Thyroid gland (tissue), 4 donors: ENCODE measurements around the gene HLA-DQB1. TPM values are rescaled to one million over a fixed set of nuclear protein-coding genes. Genes with fewer than 3 reads are reported as not detected.
"Not testable (repeated sequence)": the region's sequence is repeated elsewhere in the genome, so short reads cannot be mapped to it uniquely, and the experiment has no call there.

Experiments used
- DNase-seq, 2 donors: peaks; one replicate each; pipeline ENCODE4 v3.0.0-alpha.2; 2019
- H3K27ac ChIP-seq, 3 donors: fragments of 200-600 bp; sonication (generic); 1 replicate in 2 of 3; 2 replicates in 1 of 3; pipeline ENCODE4 v1.5.1; 2016 to 2019; ENCODE audit warnings: mild to moderate bottlenecking in 1 of 3, moderate library complexity in 1 of 3
- H3K27me3 ChIP-seq: fragments of 200-600 bp; sonication (generic); one replicate; pipeline ENCODE4 v1.5.1; 2019
- H3K36me3 ChIP-seq, 2 donors: fragments of 200-600 bp; sonication (generic); one replicate each; pipeline ENCODE4 v1.5.1; 2016 to 2019
- H3K4me1 ChIP-seq, 2 donors: fragments of 200-600 bp; sonication (generic); one replicate each; pipeline ENCODE4 v1.5.1; 2017 to 2019
- H3K4me3 ChIP-seq, 3 donors: fragments of 200-600 bp; sonication (generic); replicated peaks in 1 of 3; 1 replicate in 2 of 3; 2 replicates in 1 of 3; pipeline ENCODE4 v1.5.1; 2016; ENCODE audit warnings: mild to moderate bottlenecking in 1 of 3
- H3K9me3 ChIP-seq: fragments of 200-600 bp; sonication (generic); one replicate; pipeline ENCODE4 v1.5.1; 2017
- CTCF ChIP-seq, 6 experiments: fragments of 200-600 bp in 3 of 6; fragments of 450-650 bp in 3 of 6; sonication (generic) in 3 of 6; IDR thresholded peaks; one replicate each; pipeline ENCODE4 v1.5.1; 2016 to 2019; ENCODE audit warnings: antibody characterized with exemption in 6 of 6, mild to moderate bottlenecking in 2 of 6, inconsistent platforms in 1 of 6, moderate library complexity in 1 of 6
- POLR2A ChIP-seq, 2 donors: fragments of 450-650 bp; IDR thresholded peaks; one replicate each; pipeline ENCODE4 v1.6.1; 2017; ENCODE audit warnings: antibody characterized with exemption in 2 of 2, mild to moderate bottlenecking in 2 of 2, moderate library complexity in 1 of 2
- WGBS, 2 donors: methylation state at CpG; one replicate each; pipeline ENCODE4 v1.1.5; 2017; 5-methylcytosine and 5-hydroxymethylcytosine counted together
- intact Hi-C: fragments of 100-400 bp; cut with DNase I; formaldehyde crosslinking; loops from one replicate; pipeline ENCODE4 v1.15.1; 2023
- total RNA-seq, 4 donors: library from RNA; depleted of rRNA; stranded (reverse); fragments of >200 nt; gene quantifications; one replicate each; pipeline ENCODE4 v1.2.3, GENCODE V29; 2016

The HLA-DQB1 gene
- total RNA-seq, 4 donors from 2014 or later = 0.27 to 8.6 (median 2.7) TPM; not detected in 1

GRCh38 chr6:32664354-32664753 lies 2.1 kb downstream of the HLA-DQB1 start:
- TF ChIP-seq POLR2A (IDR thresholded peaks at IDR 0.05) (no peak), CTCF (IDR thresholded peaks at IDR 0.05) (no peak)
- intact Hi-C loops = no loop called here
- H3K4me3 ChIP-seq = no peak overlapping the region
- no peaks in the 10 kb centered on the region for H3K36me3 ChIP-seq
- H3K4me1 ChIP-seq = no peaks in the 10 kb centered on the region
- no peaks in the 10 kb centered on the region for H3K9me3 ChIP-seq
- no peaks in the 10 kb centered on the region for H3K27me3 ChIP-seq
- no peak overlapping the region for H3K27ac ChIP-seq
- no peak for DNase-seq
- 3 to 55% methylated on average over 8 to 11 of the region's 26 CpGs for WGBS, 2 donors

- no peak overlapping the region for H3K27ac ChIP-seq
- no peaks in the 10 kb centered on the region for H3K4me1 ChIP-seq
- TF ChIP-seq CTCF (IDR thresholded peaks at IDR 0.05) (no peak), POLR2A (IDR thresholded peaks at IDR 0.05) (no peak)
- no peak overlapping the region for H3K4me3 ChIP-seq
- DNase-seq = no peak
- no peaks in the 10 kb centered on the region for H3K36me3 ChIP-seq
- intact Hi-C loops = no loop called here
- no peaks in the 10 kb centered on the region for H3K27me3 ChIP-seq
- H3K9me3 ChIP-seq = no peaks in the 10 kb centered on the region
- WGBS, 2 donors = 18 to 33% methylated on average over 5 of the region's 5 CpGs
Observed at GRCh38 chr6:32662836-32663235, 3.6 kb downstream of the HLA-DQB1 start.

GRCh38 chr6:32662099-32662498 lies 4.4 kb downstream of the HLA-DQB1 start:
- Histone ChIP-seq H3K27me3 (no peaks in the 10 kb centered on the region), H3K4me3 (no peak overlapping the region), H3K4me1 (no peaks in the 10 kb centered on the region), H3K36me3 (no peaks in the 10 kb centered on the region), H3K27ac (no peak overlapping the region), H3K9me3 (no peaks in the 10 kb centered on the region)
- DNase-seq = no peak
- intact Hi-C loops = no loop called here
- TF ChIP-seq CTCF (IDR thresholded peaks at IDR 0.05) (no peak), POLR2A (IDR thresholded peaks at IDR 0.05) (no peak)
- 54 to 63% methylated on average over 7 of the region's 7 CpGs for WGBS, 2 donors

GRCh38 chr6:32659856-32660595 lies 6.4 kb downstream of the HLA-DQB1 start:
- no peak for DNase-seq
- Histone ChIP-seq H3K4me1 (no peaks in the 10 kb centered on the region), H3K4me3 (no peak overlapping the region), H3K27me3 (no peaks in the 10 kb centered on the region), H3K27ac (no peak overlapping the region), H3K36me3 (no peaks in the 10 kb centered on the region), H3K9me3 (no peaks in the 10 kb centered on the region)
- intact Hi-C loops = no loop called here
- no peak for TF ChIP-seq CTCF (IDR thresholded peaks at IDR 0.05)
- TF ChIP-seq POLR2A (IDR thresholded peaks at IDR 0.05) = no peak
- 37 to 52% methylated on average over 4 of the region's 4 CpGs for WGBS, 2 donors

GRCh38 chr6:32658268-32658897 lies 8.1 kb downstream of the HLA-DQB1 start:
- no peaks in the 10 kb centered on the region for H3K9me3 ChIP-seq
- no peak overlapping the region for H3K4me3 ChIP-seq
- TF ChIP-seq POLR2A (IDR thresholded peaks at IDR 0.05) (no peak), CTCF (IDR thresholded peaks at IDR 0.05) (no peak)
- DNase-seq = no peak
- H3K4me1 ChIP-seq = no peaks in the 10 kb centered on the region
- no peak overlapping the region for H3K27ac ChIP-seq
- intact Hi-C loops = no loop called here
- 58 to 92% methylated on average over 5 of the region's 6 CpGs for WGBS, 2 donors
- no peaks in the 10 kb centered on the region for H3K27me3 ChIP-seq
- H3K36me3 ChIP-seq = no peaks in the 10 kb centered on the region

- H3K4me1 ChIP-seq, H3K9me3 ChIP-seq, H3K27ac ChIP-seq, DNase-seq, H3K4me3 ChIP-seq, H3K27me3 ChIP-seq, intact Hi-C loops, H3K36me3 ChIP-seq: not testable (repeated sequence)
Observed at GRCh38 chr6:32657819-32658218, 8.6 kb downstream of the HLA-DQB1 start.

GRCh38 chr6:32657329-32657728 lies 9.1 kb downstream of the HLA-DQB1 start:
- H3K4me3 ChIP-seq, intact Hi-C loops, DNase-seq, H3K4me1 ChIP-seq, H3K27me3 ChIP-seq, H3K36me3 ChIP-seq, H3K27ac ChIP-seq, H3K9me3 ChIP-seq: not testable (repeated sequence)
- WGBS, 2 donors = 56% methylated on average over 6 of the region's 6 CpGs; no CpG with 5 or more reads in 1 of the 2 donors
